Ishikawa (cell line): ENCODE data around the gene PCDH19.

Experiments used
- CEBPB ChIP-seq: IDR thresholded peaks from 2 replicates; pipeline ENCODE4 v1.6.1; 2012
- CREB1 ChIP-seq: IDR thresholded peaks from 2 replicates; pipeline ENCODE4 v1.6.1; 2012; ENCODE audit warnings: low read depth
- EGR1 ChIP-seq: IDR thresholded peaks from 2 replicates; pipeline ENCODE4 v1.6.1; 2012
- EP300 ChIP-seq: IDR thresholded peaks from 2 replicates; pipeline ENCODE4 v1.6.1; 2012; ENCODE audit warnings: borderline replicate concordance
- FOXM1 ChIP-seq: IDR thresholded peaks from 2 replicates; pipeline ENCODE4 v1.6.1; 2012; ENCODE audit warnings: low read depth, borderline replicate concordance
- TAF1 ChIP-seq: IDR thresholded peaks from 2 replicates; pipeline ENCODE4 v1.6.1; 2012; ENCODE audit warnings: low read depth, mild to moderate bottlenecking
- TCF12 ChIP-seq: IDR thresholded peaks from 2 replicates; pipeline ENCODE4 v1.6.1; 2012; ENCODE audit warnings: low read depth
- YY1 ChIP-seq: IDR thresholded peaks from 2 replicates; pipeline ENCODE4 v1.6.1; 2012; ENCODE audit warnings: low read depth
- ZBTB7A ChIP-seq: IDR thresholded peaks from 2 replicates; pipeline ENCODE4 v1.6.1; 2012; ENCODE audit warnings: low read depth
- TF ChIP-seq, protein P1 (sequence below): IDR thresholded peaks from 2 replicates; pipeline ENCODE4 v1.6.1; 2012; ENCODE audit warnings: low read depth, mild to moderate bottlenecking
- TF ChIP-seq, protein P2 (sequence below): IDR thresholded peaks from 2 replicates; pipeline ENCODE4 v1.6.1; 2012

DNA sequence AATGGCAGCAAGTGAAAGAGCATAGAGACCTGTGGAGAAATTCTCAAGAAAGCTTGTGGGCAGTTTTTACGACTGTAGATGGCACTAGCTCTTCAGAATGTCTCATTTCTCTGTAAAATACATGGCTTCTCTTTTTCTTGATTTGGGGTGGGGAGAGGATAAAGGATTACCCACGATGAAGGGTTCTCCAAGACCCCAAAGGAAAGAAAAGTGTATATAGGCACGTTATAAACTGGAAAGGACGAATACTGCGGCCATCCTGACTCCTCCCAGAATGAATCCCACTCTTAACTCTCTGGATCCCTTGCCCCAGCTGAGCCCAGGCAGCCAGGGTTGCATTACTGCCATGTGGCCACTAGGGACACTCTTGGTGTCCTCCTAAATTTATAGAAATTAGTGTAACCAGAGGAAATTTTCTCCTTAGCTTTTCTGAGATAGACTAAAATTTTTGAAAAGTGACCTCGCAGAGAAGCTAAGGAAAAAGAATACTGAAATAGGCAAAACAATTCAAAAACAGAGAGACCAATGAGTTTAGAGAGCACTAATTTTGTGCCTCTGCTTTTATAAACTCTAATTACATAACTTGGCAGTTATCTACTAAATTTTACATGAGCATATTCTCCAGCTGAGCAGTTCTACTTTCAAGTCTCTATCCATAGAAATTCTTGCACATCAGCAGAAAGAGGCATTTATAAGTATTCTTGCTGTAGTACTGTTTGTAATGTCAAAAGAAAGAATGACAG is 37.8 kb upstream of the PCDH19 start:
- TF ChIP-seq FOXM1 (no peak), EP300 (no peak), CREB1 (no peak), TAF1 (no peak), ZBTB7A (no peak), YY1 (no peak), CEBPB (no peak), TCF12 (no peak), EGR1 (no peak)
- TF ChIP-seq, protein P1, sequence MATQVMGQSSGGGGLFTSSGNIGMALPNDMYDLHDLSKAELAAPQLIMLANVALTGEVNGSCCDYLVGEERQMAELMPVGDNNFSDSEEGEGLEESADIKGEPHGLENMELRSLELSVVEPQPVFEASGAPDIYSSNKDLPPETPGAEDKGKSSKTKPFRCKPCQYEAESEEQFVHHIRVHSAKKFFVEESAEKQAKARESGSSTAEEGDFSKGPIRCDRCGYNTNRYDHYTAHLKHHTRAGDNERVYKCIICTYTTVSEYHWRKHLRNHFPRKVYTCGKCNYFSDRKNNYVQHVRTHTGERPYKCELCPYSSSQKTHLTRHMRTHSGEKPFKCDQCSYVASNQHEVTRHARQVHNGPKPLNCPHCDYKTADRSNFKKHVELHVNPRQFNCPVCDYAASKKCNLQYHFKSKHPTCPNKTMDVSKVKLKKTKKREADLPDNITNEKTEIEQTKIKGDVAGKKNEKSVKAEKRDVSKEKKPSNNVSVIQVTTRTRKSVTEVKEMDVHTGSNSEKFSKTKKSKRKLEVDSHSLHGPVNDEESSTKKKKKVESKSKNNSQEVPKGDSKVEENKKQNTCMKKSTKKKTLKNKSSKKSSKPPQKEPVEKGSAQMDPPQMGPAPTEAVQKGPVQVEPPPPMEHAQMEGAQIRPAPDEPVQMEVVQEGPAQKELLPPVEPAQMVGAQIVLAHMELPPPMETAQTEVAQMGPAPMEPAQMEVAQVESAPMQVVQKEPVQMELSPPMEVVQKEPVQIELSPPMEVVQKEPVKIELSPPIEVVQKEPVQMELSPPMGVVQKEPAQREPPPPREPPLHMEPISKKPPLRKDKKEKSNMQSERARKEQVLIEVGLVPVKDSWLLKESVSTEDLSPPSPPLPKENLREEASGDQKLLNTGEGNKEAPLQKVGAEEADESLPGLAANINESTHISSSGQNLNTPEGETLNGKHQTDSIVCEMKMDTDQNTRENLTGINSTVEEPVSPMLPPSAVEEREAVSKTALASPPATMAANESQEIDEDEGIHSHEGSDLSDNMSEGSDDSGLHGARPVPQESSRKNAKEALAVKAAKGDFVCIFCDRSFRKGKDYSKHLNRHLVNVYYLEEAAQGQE: no peak
- TF ChIP-seq, protein P2, sequence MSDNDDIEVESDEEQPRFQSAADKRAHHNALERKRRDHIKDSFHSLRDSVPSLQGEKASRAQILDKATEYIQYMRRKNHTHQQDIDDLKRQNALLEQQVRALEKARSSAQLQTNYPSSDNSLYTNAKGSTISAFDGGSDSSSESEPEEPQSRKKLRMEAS: no peak
